GM19328 (cell line): Measurements from ENCODE around the gene KIAA1755.
"Not testable (repeated sequence)": the region's sequence is repeated elsewhere in the genome, so short reads cannot be mapped to it uniquely, and the experiment has no call there.

Experiments
- ATAC-seq: cut with Tn5 transposase; IDR thresholded peaks from one replicate; pipeline ENCODE4 v1.9.1; 2021; ENCODE audit warnings: mild to moderate bottlenecking, moderate library complexity; ENCODE audit not compliant: unreplicated experiment

Gene KIAA1755

DNA sequence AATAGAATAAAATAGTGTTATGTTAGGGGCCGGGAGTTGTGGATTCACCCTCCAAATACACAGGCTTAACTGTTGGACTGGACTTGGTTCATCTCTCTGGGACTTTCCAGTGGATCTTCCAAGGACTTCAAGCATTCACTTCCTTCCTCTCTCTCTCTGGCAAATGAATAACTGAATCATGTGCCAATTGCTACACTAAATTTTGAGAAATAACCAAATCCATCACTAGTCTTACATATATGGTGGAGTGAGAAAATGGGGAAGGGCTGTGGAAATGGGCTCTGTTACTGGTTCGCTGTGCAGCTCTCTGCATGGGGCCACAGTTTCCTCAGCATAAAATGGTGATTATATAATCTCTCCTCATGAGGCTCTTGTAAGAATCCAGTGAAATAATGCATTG is 6.8 kb upstream of the KIAA1755 start:
- no peak for ATAC-seq

DNA sequence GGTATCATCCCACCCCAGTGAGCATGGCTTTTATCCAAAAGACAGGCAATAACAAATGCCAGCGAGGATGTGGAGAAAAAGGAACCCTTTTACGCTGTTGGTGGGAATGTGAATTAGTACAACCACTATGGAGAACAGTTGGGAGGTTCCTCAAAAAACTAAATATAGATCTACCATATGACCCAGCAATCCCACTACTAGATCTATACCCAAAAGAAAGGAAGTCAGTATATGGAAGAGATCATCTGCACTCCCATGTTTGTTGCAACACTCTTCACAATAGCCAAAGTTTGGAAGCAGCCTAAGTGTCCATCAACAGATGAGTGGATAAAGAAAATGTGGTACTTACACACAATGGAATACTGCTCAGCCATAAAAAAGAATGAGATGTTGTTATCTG is 5.9 kb upstream of the KIAA1755 start:
- no peak for ATAC-seq

DNA sequence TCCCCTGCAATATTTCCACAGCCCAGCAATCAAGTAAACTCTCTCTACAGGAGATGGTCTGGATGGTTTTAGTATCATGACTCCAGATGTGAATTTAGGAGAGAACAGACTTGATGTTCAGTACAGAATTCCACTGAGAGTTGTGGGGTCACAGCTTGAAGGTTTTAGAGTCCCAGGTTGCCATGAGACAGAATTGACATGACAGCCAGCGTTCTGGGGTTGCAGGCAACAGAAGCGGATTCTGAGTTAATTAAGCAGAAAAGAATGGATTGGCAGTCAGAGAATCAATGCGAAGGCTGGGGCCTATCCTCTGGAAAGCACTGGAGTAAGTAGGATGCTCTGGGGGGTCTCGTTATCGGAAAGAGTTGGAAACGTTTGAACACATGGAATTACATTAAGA is 2.4 kb upstream of the KIAA1755 start:
- ATAC-seq, result no peak

DNA sequence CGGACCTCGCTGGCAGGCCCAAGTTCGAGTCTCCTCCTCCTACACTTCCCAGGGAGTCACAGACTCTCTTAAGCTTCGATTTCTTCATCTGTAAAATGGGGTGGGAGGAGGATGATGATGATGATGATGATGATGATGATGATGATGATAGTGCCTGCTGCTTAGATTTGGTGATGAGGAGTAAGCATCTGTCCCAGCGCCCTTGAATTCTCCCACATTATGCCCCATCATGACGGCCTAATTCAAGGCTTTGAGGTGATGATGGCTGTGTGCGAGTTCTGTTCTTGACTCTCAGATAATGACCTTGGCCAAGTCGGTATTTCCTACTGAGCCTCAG is 487 bp upstream of the KIAA1755 start:
- ATAC-seq, result no peak

DNA sequence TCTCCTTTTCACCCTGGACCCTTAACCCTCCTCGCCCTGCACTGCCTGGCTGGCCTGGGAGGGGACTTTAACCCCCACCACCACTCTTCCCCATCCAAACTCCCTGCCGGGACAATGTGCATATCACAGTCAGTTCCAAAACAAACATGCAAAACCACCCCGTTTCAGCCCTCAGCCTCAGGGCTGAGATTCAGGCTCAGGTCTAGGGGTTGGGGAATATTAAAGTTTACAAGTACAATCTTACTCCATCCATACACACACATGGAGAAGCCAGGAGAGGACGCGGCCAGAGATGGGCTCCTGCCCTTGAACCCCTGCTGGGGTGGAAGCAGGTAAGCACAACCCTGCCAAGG is 534 bp downstream of the KIAA1755 start:
- ATAC-seq, result no peak

DNA sequence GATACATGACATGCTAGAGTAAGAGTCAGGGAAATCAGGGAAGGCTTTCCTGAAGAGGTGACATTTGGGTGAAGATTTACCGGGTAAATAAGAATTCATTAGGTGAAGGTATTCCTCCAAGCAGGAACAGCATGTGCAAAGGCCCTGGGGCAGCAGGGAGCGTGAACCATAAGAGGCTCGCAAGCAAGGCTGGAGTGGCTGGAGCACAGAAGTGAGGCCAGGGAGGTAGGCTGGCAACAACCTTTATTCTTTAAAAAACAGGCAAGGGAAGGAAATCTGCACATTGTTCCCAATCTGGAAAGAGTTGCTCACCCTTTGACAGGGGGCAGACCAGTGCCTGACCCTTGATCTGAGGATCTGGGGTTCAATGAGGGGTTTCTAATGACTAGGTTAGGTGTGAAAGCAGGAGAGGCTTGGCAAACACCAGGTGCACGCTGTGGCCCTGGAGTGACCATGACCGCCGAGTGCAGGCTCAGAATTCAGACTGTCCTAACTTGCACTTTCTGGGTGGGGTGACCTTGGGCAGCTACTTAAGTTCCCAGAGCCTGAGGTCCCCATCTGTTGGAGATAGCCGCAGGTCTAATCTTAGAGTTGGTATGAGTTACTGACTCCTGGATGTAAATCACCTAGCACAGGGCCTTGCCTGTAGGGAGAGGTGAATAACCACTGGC is 1.9 kb downstream of the KIAA1755 start:
- ATAC-seq, result no peak

DNA sequence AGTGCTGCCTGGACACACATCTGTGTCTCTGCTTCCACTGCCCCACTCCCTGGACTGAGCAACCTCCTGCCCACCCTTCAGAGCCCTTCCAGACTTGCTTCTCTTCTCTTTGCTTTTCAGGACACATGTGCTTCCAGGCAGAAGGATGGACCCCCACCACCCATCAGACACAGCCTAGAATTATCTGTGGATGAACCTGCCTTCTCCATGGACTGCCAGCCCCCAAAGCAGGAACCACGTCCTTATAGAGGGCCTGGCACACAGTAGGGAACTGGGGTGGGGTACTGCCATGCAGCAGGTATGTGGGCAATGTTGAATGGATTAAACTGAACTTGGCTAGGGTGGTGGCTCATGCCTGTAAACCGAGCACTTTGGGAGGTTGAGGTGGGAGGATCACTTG is 3.6 kb downstream of the KIAA1755 start:
- no peak for ATAC-seq

DNA sequence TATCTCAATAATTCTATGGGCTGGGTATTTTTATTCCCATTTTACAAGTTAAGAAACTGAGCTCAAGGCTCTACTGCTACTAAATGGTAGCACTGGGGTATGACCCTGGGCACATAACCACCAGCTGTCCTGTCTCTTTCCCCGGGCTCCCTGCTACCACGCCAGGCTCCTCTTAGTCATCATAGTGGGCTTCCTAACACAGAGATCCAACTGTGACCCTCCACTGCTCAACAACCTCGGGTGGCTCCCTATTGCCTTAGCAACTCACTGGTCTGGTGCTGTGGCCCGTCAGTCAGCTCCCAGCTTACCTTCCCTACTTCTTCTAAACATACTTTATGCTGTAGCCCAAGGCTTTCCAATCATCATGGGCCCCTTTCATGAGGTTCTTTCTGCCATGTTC is 4.5 kb downstream of the KIAA1755 start:
- ATAC-seq, result no peak

DNA sequence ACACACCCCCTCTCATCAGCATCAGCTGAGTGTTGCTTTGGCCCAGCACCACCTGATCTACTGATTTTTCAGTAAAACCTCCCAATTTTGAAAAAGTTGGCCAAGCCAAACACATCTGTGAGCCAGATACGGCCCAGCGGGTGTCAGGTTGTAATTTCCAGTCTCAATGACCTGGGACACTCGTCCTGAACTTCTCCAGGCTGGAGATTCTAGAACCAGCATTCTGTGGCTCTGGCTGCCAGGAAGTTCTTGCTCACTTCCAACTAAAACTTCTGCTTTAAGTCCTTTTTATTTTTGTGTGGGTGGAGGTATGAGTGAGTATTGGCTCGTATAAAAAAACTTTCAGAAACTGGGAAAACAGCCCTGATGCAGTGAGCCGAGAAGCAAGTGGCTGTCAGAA is 5.1 kb downstream of the KIAA1755 start:
- no peak for ATAC-seq

DNA sequence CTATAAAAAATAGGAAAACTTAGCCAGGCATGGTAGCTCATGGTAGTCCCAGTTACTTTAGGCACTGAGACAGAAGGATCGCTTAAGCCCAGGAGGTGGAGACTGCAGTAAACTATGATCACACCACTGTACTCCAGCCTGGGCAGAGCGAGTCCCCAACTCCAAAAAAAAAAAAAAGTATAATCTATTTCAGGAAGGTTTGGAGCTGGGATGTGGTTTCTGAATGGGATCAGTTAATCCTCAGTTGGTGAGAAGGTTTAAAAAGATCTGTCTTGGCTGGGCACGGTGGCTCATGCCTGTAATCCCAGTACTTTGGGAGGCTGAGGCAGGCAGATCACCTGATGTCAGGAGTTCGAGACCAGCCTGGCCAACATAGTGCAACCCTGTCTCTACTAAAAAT is 5.9 kb downstream of the KIAA1755 start:
- ATAC-seq, result not testable (repeated sequence)

DNA sequence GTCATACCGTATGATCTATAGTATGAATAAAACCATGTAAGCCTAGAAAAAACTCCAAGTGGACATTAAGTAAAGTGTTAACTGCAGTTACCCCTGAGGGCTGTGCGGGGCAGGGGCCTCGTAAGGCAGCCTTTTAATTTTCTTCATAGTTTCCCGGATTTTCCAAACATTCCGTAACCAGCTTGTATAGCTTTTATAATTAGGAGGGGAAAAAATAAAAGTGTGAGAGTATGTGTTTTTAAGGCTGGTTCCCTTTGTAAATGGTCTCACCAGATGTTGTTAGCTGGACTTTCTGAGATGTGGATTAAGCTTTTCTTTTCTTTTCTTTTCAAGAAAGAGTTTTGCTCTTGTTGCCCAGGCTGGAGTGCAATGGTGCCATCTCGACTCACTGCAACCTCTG is 7.0 kb downstream of the KIAA1755 start:
- no peak for ATAC-seq

DNA sequence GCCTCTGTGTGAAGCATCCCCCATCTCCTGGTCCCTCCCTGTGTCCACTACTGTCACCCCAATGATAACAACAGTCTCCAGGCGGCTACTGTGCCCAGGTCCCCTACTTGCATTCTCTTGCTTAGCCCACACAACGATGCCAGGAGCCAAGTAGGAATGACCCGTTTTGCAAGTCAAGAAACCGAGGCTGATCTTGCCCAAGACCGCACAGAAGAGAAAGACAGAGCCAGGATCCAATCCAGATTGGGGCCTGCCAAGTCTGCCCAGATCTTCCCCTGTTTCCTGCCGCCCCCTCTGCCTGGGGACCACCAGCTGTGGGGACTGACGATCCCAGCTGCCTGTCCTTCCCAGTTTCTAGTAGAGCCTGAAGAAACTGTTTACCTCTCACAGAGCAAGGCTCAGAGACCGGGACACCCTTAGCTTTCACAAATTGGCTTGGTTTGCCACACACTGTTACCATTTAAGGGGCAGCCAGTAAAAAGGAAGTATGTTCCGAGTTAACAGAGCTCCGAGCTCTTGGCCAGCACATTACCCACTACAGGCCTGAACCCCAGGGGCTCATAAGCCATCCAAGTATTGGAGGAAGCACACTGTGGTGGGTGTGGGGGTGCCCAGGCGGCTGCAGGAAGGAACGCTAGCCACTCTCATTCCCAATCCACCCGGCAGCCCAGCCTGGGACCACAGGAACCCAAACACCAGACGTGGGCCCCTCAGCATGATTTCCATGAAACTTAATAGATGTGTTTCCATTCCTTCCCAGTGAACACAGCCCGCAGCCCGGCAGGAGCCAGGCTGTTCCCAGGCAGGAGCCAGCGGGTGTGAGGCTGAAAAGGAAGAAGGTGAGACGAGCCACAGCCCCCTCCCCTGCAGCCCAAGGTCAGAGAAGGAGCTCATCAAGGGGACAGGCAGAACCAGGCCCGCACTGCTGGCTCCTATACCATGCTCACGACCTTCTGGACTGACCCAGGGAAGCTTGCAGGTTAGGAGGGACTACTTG is 7.9 kb downstream of the KIAA1755 start:
- no peak for ATAC-seq

DNA sequence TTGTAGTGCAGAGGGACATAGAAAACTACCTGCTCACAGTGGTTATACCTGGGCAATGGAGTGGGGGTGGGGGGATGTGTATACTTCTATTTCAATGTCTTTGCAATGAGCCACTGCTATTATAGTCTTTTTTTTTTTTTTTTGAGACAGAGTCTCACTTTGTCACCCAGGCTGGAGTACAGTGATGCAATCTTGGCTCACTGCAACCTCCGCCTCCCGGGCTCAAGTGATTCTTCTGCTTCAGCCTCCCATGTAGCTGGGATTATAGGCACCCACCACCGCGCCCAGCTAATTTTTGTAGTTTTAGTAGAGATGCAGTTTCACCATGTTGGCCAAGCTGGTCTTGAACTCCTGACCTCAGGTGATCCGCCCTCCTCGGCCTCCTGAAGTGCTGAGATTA is 9.1 kb downstream of the KIAA1755 start:
- not testable (repeated sequence) for ATAC-seq

DNA sequence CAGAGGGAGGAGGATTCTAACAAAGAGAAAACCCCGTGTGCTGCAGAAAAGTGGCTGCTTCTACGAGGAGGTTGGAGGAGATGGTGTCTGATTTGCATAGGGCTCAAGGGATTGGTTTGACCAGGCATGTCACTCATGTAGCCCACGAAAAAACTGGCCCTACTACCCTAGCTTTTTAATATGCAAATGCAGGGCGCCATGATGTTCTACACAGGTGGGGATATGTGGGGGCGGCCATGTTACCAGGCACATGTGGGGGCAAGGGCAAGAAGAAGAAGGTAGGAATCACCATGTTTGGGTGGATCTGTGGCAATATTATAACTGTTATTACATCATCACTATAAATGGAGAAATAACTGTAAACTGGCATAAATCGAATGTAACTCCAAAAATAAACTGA is 9.9 kb downstream of the KIAA1755 start:
- no peak for ATAC-seq

DNA sequence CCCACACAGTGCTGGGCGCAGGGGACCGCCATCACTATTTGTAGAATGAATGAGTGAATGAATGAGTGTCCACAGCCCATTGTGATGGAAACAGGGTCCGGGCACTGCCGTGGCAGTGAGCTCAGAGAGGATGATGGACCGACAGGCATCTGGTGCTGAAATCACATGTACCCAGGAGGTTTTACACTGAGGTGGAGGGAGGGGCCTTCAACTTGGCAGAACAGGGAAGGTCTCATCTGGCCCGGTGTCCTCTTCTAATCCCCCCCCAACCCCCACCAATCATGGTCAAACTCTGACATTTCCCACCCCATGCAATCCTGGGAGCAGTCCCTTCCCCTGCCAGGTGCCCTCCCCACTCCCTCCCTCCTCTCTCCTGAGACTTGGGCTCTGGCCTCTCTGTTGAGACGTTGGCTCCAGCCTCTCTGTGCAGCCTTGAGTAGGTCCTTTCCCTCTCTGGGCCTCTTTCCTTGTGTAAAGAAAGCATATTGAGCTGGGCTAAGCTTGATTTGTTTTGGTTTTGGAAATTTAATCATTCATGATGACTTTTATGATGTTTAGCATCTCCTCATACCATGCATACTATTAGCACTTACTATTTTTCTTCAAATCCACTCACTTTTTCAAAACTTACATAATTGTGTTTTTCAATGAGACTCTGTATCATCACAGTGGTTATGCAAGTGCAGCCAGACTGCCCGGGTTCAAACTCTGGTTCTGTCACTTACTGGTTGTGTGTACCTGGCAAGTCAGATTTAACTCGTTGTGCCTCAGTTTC is 10.8 kb downstream of the KIAA1755 start:
- ATAC-seq, result no peak

DNA sequence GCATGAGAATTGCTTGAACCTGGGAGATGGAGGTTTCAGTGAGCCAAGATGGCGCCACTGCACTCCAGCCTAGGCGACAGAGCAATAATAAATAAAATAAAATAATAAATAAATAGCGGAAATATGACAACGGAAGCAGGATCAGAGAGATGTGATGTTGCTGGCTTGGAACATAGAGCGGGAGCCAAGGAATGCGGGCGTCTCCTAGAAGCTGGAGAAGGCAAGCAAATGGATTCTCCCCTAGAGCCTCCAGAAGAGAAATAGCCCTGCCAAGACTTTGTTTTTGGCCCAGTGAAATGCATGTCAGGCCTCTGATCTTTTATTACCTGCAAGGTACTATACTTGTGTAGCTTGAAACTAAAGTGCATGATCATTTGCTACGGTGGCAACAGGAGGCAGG is 12.4 kb downstream of the KIAA1755 start:
- no peak for ATAC-seq

DNA sequence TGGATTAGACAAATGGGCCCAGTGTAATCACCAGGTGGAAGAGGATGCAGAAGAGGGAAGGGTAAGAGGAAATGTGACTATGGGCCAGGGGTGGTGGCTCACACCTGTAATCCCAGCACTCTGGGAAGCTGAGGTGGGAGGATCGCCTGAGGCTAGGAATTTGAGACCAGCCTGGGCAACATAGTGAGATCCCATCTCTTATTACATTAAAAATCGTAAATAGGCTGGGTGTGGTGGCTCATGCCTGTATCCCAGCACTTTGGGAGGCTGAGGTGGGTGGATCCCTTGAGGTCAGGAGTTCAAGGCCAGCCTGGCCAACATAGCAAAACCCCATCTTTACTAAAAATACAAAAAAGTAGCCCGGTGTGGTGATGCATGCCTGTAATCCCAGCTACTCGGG is 12.8 kb downstream of the KIAA1755 start:
- not testable (repeated sequence) for ATAC-seq

DNA sequence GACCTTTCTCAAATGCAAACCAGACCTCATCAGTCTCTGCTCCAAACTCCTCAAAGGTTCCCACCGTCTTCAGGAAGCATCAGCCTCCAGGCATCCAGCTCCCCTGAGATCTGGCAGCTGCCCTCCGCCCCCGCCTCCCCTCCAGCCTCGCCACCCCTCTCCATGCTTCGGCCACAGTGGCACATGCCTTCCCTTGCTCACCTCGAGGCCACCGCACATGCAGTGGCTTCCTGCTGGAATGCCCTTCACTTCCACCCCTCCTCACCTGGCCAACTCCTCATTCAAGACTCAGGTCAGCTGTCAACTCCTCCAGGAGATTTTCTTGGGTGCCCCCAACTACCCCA is 13.4 kb downstream of the KIAA1755 start:
- ATAC-seq, result no peak

DNA sequence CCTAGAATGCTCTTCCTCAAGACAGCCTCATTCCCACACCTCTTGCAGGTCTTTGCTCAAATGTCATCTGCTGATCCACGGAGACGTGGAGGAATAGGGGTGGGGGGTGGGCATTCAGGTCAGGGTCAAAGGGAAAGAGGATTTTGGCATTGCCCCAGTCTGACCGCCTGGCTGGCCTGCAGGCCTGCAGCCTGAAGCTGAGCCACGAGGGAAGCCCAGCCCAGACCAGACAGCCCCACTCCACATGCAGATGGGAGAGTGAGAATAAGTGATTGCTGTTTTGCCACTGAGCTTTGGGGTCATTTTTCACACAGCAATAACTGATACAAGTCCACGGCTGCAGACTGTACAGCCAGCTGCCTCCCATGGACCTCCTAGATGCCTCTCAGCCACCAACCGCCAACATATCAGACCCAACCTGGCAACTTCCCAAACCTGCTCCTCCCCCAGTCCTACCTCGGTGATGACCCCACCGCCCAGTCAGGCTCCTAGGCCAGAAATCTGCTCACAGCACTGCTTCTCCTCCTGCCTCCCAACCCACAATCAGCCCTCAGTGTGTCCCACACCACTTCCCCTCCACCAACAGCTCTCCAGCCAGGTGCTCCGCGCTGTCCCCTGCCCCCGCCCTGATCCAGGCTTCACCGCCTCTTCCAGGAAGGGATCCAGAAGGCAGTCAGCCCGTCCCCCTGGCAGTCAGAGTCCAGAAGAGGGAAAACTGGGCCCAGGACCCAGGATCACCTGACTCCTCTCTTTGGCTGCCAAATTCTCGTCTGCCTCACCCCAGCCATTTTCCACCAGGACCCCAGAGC is 14.0 kb downstream of the KIAA1755 start:
- ATAC-seq, result no peak

DNA sequence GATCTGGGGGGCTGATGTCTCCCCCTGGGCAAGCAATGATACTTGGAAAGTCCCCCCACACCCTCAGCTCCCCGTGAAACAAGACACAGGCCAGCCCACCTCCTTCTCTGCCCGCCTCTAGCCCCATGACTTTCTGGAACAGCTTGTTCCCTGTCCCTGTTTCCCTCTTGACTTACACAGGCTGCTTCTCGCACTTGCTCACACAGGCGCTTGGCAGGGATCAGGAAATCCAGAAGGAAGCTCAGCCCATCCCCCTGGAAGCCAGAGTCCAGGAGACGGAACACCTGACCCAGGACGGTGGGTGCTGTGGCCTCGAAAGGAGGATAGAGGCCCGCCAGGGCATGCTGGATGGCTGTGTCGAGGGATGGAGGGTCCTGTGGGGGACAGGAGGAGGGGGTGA is 14.8 kb downstream of the KIAA1755 start:
- no peak for ATAC-seq

DNA sequence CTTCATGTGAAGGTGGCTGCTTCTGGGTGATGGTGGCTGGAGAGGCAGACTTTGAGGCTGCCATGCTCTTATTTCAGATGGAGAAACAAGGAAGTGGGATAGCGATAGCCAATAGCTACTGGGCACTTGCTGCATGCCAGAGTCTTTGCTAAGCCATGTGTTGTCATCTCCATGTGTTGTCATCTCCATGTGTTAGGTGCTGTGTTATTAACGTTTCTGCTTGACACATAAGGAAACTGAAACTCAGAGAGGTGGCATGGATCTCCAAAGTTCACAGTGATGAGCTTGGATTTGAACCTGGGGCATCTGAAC is 16.9 kb downstream of the KIAA1755 start:
- no peak for ATAC-seq
